Activated CD4-positive, alpha-beta T cell treated with anti-CD3 and anti-CD28 coated beads, Interleukin-2, amount 50 U/mL, for 16 hours (primary cell): ENCODE measurements around the gene FICD.
A peak's percentile ranks its signal among the peaks of the same experiment; 100 is the strongest.
"Not testable (repeated sequence)": the region's sequence is repeated elsewhere in the genome, so short reads cannot be mapped to it uniquely, and the experiment has no call there.

Experiments used
- DNase-seq: peaks from one replicate; pipeline ENCODE4 v3.0.0-alpha.2; 2020

The FICD gene

DNA sequence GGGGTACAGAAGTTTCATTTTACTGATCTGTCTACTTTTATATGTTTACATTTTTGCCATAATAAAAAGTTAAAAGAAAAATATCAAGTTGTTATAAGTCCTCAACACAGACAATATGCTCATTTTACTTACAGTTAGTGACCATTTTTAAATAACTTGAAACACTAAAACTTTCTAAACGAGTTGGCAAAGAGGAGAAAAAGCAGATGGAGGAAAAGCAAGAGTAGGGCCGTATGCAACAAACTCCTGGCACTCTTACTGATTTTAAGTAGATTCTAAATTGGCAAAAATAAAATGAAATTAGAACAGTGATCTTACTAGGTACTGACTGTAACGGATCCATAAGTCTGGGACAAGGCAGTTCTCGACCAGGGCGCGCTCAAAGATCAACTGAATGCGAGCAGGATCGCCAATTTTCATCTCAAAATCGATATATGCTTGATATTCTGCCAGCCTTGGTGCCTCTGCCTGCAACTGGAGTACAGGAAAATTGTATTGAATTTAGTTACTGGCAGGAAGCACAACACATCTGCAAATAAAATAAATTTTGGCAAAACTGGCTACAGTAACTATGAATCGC lies 23.6 kb downstream of the FICD start:
- DNase-seq: no peak

DNA sequence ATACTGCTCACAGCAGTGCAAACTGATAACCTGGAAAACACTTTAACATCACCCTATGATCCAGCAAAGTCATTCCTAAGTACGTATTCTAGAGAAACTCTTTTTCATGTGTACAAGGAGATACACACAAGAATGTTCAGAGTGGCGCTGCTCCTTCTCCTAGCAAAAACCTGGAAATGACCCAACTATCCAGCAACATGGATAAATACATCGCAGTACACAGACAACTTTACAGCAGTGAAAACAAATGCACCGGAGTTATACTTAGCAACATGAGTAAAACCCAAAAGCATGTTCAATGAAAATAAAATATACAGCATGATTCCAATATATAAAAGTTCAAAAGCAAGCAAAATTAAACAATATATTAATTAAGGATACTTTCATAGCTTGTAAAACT lies 27.2 kb downstream of the FICD start:
- no peak for DNase-seq

DNA sequence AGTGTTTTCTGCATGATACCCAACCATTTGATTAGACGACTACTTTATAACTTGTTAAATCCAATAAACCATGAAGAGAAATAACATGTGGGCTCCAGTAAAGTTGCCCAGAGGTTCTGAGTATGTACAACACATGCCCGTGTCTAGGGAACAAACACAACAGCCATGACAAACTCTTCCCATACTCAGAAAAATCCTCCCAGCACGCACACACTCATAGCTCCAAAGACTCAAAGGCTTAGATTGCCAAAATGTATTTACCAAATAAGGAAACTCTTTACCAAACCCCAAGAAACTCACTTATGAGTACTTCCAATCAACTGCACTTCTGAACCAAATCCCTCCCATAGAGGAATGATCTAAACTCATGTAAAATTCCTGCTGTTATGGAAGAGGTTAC lies 28.6 kb downstream of the FICD start:
- DNase-seq: no peak

DNA sequence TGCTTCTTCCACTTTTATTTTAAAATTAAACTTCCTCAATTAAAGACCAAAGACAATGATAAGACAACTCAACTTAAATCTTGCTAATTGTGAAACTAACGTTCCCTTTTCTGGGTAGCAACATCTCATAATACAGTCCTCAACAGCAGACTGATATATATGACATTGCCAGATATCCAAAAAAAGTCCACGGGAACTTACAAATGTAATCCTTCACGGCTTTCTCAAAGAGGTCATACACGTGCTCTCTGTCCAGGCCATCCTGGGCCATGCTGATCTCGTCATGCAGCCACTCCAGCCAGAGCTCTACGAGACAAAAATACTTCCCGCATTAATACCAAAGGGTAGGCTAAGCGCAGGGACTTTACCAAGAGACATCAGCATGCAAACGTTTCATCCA lies 32.6 kb downstream of the FICD start:
- DNase-seq: no peak

DNA sequence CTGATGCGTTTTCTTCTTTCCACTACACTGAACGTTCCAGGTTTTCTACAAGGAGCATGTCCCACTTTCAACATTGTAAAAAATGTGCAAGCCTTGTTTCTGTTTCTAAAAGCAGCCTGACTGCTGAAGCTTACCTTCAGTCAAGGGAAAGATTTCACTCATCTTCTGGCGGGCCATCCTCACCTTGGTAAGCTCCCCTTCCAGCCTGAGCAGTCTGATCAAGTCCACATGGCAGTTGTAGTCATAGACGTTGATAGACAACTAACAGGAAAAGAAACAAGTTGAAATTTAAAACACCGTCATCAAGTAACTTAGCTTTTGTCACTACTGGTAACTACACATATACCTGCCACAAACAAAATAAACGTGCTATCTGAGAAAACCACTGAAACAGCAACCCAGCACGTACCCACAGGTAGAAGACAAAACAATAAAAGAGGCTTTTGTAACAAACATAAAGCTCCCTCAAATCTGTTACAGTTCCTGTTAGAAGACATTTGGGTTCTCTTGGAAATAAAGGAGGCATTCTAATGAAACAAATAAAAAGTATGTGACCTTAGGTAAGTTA lies 34.0 kb downstream of the FICD start:
- DNase-seq: no peak

DNA sequence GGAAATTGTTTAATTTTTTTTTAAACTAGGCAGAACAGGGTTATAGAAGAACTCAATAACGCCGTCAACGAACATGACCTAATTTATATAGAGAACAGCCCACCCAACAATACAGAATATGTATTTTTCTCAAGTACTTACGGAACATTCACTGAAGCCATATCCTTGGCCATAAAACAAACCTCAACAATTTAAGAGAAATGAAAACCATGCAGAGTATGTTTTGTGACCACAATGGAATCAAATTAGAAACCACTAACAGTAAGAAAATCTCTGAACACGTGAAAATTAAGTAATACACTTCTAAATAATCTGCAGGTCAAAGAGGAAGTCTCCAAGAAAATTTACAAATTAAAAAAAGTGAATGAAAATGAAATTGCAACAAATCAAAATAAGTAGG lies 36.5 kb downstream of the FICD start:
- DNase-seq: no peak

DNA sequence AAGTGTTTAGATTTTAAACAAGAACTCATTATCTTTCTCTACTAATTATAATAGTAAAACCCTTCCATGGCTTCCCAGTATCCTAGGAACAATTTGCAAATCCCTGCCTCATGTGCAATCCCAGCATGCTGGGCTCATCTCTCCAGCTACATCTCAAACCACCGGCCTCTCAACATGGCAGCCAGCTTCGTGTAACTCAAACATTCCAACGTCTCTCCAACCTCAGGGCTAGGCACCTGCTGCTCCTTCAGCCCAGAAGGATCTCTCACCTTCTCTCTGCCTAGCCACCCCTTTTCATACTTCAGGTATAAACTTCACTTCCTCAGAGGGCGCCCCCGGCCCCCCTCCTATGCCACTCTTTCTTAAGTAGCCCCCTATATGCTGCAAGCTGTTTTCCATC lies 38.7 kb downstream of the FICD start:
- DNase-seq: no peak

DNA sequence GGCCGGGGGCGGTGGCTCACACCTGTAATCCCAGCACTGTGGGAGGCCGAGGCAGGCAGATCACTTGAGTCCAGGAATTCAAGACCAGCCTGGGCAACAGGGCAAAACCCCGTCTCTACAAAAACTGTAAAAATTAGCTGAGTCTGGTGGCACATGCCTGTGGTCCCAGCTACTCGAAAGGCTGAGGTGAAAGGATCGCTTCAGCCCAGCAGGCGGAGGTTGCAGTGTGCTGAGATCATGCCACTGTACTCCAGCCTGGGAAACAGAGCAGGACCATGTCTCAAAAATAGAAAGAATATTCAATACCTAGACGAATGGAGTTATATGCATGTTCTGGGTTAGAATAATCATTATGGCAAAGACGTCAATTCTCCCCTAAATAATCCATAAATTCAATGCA lies 40.3 kb downstream of the FICD start:
- DNase-seq: not testable (repeated sequence)

DNA sequence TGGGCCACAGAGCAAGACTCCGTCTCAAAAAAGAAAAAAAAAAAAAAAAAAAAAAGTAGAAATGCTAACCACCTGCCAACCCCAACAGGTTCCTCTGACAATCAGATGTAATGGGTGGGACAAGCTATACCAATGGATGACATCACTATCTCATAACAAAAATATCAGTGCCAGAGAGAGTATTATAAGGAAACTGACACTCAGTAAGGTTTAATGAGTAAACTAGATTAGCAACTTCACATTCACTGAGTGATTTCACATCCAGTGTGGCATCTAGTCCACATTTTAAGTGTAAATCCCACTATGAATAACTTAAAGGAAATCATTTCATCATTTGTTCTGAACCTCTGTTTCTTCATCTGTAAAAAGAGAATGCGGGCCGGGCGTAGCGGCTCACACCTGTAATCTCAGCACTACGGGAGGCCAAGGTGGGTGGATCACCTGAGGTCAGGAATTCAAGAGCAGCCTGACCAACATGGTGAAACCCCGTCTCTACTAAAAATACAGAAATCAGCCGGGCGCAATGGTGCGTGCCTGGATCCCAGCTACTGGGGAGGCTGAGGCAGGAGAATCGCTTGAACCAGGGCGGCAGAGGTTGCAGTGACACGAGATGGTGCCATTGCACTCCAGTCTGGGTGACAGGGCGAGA lies 44.1 kb downstream of the FICD start:
- peak; percentile 64 for DNase-seq

DNA sequence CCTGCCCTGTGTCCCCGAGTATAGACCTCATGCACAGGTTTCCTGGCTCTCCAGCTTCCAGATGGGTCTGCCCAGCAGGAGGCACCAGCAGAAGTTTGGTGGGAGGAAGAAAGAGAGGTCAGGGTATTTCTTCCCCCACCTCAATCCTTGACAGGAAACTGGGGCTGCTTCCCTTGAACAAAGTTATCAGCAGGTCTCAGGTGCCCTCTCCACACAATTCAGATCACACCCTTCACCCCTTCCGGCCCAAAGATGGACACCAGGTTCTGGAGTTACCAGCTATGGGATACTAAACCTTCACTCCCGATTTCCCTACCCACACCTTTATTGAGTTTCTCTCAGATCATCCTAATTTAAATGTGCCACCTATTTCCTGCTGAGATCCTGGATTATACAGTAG lies 44.7 kb downstream of the FICD start:
- no peak for DNase-seq

DNA sequence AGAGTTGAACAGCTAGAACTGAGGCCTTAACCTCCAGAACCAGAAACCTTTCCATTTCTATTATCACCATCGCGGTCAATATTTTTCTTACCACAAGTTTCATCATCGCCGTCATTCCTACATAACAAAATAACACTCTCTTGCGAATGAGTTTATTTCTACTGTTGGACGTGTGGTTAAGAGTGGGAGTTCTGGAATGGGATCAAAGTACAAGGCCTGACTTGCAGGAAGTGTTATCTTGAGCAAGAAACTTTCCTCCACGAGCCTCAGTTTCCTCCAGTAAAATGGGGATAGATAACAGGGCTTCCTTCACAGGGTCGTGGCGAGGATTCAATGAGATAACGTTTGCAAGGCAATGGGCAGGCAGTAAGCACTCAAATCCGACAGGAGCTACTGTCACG lies 45.2 kb downstream of the FICD start:
- DNase-seq: no peak

DNA sequence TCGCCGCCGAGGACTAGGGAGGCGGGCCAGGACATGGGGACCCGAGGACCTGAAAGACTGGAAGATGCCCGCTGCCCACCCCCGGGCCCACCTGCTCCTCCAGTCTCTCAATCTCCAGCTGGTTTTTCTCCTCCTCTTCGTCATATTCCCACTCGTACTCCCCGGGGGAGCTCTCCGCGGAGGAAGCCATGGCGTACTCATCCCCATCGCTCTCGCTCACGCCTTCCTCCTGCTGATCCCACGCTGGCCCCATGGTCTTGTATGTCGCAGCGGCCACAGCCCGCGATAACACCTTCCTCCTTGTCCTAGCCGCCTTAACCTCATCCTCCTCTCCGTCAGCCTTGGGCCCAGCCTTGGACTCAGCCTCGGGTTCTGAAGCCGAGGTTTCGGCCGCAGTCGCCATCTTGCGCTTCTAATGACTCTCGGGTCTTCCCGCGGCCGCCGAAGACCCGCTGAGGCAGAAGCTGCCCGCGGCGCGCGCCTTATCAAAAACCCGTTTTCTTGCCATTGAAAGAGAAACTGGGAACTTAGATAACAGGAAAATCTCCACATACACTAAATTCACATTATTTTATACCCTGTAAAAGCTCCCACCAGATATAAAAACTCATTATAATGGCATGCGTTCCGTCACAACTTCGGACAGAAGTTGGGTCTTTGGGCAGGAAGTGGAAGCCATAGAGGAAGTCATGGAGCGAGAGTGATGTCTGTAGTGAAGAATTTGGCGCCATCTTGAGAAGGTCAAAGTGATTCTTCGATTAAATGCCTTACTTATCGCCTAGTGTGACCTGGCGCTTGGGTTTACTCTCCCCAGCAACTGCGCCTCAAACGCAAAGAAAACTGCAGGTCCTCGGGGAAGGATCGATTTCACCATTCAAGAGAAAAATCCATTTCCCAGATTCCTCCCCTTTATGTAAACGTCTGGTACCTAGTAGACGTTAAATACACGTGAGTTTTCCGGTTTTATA lies 46.0 kb downstream of the FICD start, which contains the start of gene SART3:
SART3 (minus strand) TSS at position 422 of the 968 bp plus-strand sequence; CDS start at position 403, 19 bp downstream.
- peak; percentile 88 for DNase-seq

DNA sequence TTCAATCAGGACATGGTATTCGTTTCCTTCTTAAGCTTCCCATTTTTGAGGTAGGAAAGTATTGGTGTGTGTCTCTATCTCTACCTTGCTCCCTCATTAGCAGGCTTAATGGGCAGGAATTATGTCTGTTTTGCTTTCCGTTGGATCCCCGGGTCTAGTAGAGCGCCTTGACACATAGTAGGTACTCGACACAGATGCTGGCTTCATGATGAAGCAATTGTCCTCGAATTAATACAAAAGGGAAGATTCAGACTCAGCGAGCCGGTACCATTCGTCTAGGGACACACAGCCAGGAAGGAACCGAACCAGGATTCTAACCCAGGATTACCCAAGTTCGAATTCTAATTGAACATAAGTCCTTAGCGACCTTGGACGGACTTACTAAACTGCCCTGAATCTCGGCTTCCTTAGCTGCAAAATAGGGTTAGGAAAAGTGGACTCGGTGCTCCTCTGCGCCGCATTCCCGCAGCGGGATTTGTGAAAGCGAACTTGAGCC lies 46.8 kb downstream of the FICD start:
- DNase-seq: peak; percentile 20

DNA sequence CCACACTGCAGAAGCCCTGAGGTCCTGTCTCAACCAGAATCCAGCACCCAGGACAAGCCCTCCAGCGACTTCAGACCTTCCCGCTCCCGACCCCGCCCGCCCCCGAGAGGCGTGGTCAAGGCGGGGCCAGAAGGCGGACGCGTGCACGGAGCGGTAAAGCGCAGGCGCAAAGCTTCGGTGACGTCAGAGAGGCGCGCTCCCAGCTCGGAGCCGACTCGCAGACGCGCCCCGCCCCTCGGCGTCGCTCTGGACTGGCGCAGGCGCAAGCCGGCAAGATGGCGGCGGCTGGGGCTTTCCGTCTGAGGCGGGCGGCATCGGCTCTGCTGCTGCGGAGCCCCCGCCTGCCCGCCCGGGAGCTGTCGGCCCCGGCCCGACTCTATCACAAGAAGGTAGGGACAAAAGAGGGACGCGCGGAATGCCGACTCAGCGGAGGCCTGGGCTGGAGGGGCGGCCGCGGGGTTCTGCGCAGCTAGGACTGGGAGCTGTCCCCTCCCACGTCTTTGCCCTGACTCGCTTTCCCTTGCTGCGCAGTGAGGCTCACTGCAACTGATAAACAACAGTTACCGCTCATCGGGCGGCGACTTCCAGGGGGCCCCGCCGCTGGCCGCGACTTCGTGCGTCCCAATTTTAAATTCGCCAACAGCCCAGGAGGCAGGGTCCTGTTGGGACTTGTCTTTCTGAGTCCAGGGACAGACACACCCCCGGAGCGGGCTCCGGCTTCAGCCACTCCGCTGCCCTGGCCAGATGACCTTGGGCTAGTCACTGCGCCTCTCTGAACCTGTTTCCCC lies 47.5 kb downstream of the FICD start, which contains the start of gene ISCU:
ISCU (plus strand) TSS at position 249 of the 788 bp plus-strand sequence; CDS start at position 276, 27 bp downstream.
- DNase-seq: peak; percentile 99

DNA sequence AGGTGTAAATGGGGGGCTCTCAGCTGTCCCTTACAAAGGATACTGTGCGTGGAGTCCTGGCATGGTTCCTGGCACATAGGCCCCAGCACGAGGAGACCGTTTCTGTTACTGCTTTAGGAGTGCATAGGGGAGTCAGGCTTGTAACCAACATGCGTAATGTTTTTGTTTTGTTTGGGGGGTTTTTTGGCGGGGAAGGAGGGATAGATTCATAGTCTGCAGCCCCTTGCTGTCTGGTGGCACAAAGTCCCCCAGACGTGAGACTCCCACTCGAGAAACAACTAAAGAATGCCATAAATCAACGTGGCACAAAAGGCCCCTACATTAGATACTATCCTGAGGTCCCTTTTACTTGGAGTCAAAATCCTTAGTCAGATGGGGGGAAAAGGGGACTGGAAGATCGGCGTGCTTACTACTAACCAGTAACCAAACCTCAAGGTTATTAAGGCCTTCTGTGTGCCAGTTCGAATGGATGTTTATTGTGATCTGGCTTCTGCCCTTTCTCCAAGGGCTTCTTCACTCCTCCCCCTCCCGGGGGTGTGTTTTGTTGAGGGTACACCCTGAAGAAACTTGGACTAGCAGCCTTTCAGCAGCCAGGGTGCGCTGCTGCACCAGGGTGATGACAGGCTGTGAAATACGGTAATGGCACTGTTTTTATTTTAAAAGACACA lies 48.2 kb downstream of the FICD start:
- DNase-seq: peak; percentile 92

DNA sequence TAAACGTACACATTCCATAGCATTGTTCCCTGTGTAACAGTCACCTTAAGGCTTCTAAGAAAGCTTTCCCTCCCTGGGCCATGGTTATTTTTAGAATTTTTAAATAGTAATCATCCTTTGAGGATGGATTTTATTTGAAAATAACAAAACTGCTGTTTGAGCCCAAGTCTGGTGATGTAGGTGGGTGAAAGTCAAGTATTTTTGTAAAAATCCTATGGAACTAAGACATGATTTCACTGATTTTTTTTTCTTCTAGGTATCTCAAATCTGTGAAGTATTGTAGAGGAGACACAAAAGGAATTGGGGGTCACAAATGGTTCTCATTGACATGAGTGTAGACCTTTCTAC lies 48.7 kb downstream of the FICD start:
- DNase-seq: no peak

DNA sequence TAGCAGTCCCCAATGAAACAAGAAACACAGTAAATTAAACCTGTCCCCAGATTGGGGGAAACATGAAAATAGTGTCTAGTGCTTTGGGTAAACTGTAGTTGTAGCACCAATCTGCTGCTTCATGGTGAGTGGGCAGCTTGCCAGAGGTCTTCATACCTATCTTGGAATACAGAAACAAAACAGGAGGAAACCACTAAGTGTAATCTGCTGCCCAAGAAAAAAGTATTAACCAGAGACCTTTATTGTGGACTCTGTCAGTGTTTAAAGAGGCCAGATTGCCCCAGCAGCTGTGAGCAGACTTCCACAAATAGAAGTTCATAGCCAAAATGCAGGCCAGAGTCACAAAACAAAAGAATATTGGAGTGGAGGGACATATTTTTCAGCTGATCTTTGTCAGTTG lies 49.6 kb downstream of the FICD start:
- no peak for DNase-seq

DNA sequence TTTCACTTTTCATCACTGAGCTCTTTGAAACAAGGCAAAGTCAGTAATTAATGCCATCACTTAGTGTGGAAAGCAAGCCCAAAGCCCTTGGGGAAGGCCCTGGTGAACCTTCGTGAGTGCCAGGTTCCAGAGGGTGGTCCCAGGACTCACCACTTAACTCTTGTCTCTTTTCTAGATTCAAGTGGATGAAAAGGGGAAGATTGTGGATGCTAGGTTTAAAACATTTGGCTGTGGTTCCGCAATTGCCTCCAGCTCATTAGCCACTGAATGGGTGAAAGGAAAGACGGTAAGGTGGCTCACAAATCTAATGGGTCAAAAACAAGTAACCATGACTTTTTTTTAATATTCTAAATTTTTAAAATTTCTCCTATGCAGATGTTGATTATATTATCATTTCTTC lies 50.1 kb downstream of the FICD start:
- no peak for DNase-seq

DNA sequence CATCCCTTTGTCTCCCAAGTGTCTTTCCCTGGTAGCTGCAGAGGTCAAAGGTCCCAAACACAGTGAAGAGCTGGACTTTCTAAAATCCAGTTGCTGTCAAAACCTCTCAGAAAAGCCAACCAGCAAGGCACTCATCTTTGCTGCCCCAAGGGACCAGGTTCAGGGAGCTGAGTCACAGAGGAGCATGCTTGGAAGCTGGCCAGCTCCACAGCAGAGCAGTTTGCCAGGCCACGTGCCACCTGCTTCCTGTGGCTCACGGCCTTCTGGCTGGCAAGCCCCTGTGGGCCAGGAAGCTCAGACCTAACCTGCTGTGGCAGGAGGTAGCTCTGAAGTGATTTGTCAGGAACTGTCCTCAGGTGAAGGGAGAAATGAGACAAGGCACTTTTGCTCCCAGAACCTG lies 50.9 kb downstream of the FICD start:
- DNase-seq: peak; percentile 56

DNA sequence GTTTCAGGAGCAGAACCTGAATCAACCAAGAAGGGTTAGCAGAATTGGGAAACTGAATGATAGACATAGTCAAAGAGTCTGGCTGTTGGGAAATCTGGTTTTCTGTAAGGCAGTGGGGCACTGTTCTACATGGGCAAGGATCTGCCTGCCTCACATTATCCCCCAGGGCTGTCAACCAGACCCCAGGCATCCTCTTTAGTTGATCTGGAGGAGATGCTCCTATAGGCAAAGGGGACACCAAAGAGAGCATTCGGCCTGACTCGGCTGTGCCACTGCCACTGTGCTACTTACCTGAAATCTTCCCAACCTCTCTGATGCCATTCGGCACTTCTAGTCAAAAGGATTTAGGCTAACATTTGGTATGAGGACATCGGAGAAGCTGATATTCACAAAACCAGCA lies 51.4 kb downstream of the FICD start:
- no peak for DNase-seq

DNA sequence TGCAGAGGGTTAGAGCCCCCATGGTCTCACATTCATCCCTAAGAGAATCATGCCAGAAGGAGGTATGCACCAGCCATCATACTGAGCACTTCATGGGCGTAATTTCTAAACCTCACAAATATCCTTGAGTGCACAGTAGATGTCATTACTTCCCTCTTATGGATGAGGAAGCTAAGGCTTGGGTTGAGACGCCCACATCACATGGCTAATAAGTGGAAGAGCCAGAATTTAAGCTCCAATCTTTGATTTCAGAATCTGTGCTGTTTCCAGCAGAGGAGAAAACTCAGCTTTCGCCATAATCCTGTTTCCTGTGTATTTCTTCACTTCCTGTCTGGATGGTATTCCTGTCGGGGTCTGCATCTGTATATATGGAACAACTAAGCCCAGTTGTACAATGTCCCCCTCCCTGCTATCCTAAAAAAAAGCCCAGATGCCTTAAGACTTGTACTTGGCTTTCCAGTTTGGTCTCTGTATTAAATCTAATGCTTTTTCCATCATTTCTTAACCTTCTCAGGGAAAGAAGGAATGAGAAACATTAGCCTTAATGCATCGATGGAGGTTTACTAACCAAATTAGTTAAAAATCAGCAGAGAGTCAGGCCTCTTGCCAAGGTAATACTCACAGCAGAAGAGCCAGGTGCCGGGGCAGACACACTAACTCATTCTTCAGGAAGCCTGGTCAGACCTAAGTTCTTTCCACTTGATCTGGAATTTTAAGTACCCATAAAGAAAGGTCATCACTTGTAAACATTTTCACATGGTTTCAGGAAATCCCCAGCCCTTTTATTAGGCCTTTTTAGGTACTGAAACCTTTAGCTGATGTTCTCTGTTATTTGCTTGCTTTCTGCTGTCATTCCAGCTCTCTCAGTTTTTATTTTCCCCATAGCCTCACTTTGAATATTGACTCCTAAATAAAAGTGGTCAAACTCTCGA lies 52.6 kb downstream of the FICD start:
- no peak for DNase-seq
